Right kidney (tissue), 1 donor: Measurements from ENCODE around the gene CYFIP1.

Source experiments
- DNase-seq: peaks from one replicate; pipeline ENCODE4 v3.0.0-alpha.2; 2016

The CYFIP1 gene

GRCh38 chr15:22889146-22889818 lies 90.9 kb downstream of the CYFIP1 start:
- DNase-seq, result no peak

GRCh38 chr15:22888120-22888859 lies 91.9 kb downstream of the CYFIP1 start:
- DNase-seq, result no peak

DNA sequence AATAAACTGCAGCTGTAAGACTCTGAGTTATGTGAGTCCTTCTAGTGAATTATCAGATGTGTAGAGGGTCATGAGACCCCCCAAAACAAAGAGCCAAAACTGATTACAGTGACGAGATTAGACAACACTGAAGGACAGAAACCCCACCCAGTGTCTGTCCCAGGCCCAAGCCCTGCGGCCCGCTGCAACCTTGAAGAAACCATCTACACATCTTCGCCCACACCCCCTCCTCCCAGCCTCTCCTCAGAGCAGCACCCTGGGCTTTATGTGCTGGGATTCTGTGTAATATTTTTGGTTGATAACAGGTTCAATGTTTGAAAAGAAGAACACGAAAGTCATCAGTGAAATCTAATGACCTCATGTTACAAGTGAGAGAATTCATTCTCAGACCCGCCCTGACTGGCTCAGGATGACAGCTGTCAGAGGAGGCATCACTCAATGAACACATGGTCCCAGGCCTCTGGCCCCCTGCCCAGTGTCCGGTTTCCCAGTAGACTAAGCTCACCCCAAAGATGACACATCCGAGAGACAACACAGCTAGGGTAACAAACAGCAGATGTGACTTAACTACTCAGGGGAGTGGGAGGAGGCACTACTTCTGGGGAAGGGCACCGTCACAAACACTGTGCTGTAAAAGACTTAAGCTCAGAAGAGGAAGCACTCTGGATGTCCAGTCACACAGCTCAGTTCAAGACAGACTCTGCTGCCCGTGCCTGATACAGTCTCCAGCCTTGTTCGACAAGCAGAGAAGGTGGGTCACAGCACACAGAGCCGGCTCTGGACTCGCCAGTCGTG lies 92.8 kb downstream of the CYFIP1 start:
- no peak for DNase-seq

DNA sequence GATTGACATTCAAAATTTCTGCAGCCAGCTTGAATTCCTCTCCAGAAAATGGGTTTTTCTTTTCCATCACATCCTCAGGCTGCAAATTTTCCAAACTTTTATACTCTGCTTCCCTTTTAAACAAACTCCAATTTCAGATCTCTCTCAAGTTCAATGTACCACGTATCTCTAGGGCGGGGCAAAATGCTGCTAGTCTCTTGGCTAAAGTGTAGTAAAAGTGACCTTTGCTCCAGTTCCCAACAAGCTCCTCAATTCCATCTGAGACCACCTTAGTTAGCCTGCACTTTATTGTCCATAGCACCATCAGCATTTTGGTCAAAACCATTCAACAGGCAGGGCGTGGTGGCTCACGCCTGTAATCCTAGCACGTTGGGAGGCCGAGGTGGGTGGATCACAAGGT lies 95.0 kb downstream of the CYFIP1 start:
- no peak for DNase-seq

- DNase-seq, result no peak
Measured at GRCh38 chr15:22884344-22884743, 95.8 kb downstream of the CYFIP1 start.

GRCh38 chr15:22883196-22883595 lies 97.0 kb downstream of the CYFIP1 start:
- DNase-seq, result no peak

- no peak for DNase-seq
Measured at GRCh38 chr15:22881739-22882440, 98.3 kb downstream of the CYFIP1 start.

- DNase-seq, result no peak
Measured at GRCh38 chr15:22880981-22881738, 99.0 kb downstream of the CYFIP1 start.

- DNase-seq, result no peak
Measured at GRCh38 chr15:22880068-22880980, 99.8 kb downstream of the CYFIP1 start.

DNA sequence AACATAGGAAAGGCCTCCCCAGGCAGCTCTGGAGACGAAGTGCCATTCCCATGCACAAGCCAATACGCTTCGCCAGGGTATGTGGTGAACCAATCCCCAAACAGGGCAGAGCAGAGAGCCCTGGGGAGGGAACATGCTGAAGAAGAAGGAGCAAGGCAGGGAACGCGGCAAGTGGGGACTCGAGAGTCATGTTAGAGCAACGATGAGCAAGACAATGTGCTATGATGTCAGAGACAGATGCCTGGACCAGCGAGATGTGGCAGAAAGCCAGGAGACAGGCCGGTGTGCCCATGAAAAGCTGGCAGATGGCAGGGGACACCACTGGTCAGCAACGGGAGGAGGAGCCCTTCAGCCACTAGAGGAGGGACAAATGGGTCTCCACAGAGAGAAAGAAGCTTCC lies 102.1 kb downstream of the CYFIP1 start:
- DNase-seq, result no peak

DNA sequence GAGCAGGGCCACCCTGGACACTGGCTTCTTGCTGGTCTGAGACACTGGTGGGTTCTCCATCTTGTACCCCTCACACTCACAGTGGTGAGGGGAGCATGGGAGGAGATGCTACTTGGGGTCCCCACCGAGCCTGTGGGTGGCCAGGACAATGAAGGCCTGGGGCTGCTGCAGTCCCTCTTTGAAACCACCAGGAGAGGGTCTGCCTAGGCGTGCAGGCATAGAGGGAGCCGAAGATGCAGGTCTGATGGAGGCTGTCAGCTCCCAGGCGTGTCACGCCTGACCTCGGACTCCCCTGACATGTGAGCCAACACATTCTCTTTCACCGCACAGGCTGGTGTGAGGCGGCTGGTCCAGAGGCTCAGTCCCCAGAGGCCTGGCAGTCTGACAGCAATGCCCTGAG lies 102.6 kb downstream of the CYFIP1 start:
- no peak for DNase-seq

GRCh38 chr15:22877117-22877516 lies 103.1 kb downstream of the CYFIP1 start:
- no peak for DNase-seq

- DNase-seq, result no peak
Measured at GRCh38 chr15:22874966-22875365, 105.2 kb downstream of the CYFIP1 start.

DNA sequence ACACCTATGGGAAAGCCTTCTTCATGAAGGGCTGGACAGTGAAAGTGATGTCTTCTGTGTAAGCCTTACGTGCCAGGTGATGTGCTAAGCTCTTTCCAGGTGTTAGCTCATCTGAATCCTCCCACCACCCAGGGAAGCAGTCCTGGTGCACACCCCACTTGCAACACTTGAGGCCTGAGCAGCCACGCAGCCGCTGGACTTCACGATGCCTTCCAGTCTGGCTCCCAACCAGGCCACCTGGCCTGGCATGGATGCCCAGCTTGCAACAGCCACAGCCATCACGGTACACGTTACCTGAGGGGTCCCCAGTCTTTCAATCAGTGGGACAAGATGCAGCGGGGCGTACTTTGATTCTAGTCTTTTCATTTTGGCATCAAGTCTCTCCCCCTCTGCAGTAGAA lies 105.9 kb downstream of the CYFIP1 start:
- no peak for DNase-seq

- no peak for DNase-seq
Measured at GRCh38 chr15:22873841-22874240, 106.3 kb downstream of the CYFIP1 start.

DNA sequence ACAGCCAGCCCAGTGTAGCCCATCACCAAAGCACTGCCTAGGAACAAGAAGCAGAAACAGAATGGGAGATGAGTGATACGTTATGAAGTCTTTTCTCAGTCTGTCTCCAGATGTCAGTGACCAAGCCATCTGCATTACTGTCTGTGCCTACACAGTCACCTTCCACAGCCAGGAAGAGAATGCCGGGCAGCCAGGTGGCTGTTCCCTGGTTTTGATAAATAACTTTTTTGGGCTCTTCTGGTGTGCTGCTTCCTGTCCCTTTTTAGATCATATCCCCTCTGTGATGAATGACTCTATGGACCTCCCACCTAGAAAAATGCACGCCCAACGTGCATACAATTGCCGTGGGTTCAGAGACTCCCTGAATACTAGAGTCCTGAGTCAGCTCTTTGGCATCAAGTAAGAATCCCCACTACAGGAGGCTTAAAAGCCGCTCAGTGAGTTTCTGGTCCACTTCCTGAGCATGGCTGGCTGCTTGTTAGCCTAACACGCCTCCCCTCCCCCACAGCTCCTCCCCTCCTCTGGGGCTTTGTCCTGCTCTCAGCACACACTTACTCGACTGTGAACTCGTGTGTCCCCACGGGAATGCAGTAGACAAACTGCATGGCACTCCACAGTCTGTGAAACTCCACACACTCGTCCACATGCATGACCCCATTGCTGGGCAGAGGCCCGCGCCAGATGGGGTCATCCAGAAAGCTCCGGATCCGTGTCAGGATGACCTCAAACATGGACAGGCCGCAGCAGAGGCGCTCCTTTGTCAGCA lies 107.0 kb downstream of the CYFIP1 start:
- no peak for DNase-seq

- no peak for DNase-seq
Measured at GRCh38 chr15:22871481-22872086, 108.6 kb downstream of the CYFIP1 start.

DNA sequence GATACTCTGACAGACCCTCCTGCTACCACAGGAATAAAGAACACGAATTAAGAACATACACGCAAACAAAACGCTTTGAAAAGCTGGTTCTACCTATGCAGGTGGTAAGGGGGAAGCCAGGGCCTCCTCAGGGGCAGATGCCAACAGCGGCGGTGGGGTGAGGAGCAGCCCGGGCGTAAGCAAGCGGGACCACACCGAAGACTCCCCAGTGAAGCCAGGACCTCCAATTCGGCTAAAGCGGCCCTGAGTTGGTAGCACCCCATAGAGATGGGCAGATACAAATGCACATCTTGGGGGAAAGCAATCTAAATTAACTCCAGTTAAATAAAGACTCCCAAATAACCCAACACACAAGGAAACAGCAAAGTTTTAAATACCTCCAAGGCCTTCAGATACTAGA lies 109.3 kb downstream of the CYFIP1 start:
- DNase-seq, result no peak

DNA sequence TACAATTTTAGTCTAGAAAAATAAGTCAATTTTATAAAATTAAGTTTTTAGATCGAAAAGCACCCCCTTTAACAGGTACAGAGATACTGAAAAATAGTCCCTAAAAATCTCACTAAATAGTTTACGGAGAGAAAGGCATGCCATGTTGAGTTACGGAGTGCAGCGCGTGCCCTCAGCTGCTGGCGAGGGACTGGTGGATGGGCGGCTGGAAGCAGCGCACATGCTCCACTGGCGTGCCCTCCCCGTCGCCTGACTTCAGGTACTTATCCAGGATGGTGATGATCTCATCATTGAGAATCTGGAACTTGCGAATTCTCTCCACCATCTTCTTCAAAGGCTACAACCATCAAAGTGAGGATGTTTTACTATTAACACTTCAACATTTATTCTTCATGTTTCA lies 110.3 kb downstream of the CYFIP1 start:
- DNase-seq, result no peak

DNA sequence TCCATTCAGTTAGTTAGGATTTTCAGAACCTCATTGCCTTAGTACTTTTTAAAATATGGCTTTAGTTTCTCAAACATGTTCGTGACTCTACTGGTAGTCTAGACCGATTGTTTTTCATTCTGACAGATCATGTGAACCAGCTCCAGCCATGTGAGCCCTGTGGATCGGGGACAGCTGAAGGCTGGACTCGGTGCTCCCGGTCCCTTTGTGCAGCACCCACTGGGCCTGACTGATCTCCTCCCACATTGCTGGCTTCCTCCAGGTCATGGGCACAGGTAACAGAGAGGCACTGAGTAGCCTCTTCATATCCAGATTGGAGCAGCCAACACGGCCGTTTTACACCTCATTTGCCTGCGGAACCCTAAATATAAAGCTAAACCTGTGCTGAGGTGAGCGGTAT lies 111.2 kb downstream of the CYFIP1 start:
- no peak for DNase-seq
